Heart right ventricle (tissue), 16 donors: Measurements from ENCODE around the gene BMP5. TPM values are rescaled to one million over a fixed set of nuclear protein-coding genes. Genes with fewer than 3 reads are reported as not detected.
A peak's percentile ranks its signal among the peaks of the same experiment; 100 is the strongest.

Experiments used
- ATAC-seq, 8 donors: fragments of 200-7000 bp; cut with Tn5 transposase; one replicate each; pipeline ENCODE4 v1.9.1; 2020; ENCODE audit warnings: mild to moderate bottlenecking in 8 of 8, moderate library complexity in 8 of 8, moderate number of reproducible peaks in 1 of 8
- DNase-seq, 2 donors: peaks; one replicate each; pipeline ENCODE4 v3.0.0-alpha.2; 2020
- H3K27ac ChIP-seq, 10 donors: fragments of 200-600 bp; sonication (generic) in 2 of 10; one replicate each; pipeline versions ENCODE4 v1.5.0 to v1.8.0; 2020 to 2022; ENCODE audit warnings: mild to moderate bottlenecking in 3 of 10
- H3K27me3 ChIP-seq, 7 donors: fragments of 200-600 bp; one replicate each; pipeline ENCODE4 v1.8.0; 2021 to 2022; ENCODE audit warnings: mild to moderate bottlenecking in 2 of 7
- H3K36me3 ChIP-seq, 9 donors: fragments of 200-600 bp; sonication (generic) in 1 of 9; one replicate each; pipeline versions ENCODE4 v1.5.0 to v1.8.0; 2020 to 2022; ENCODE audit warnings: mild to moderate bottlenecking in 2 of 9
- H3K4me1 ChIP-seq, 9 donors: fragments of 200-600 bp; sonication (generic) in 1 of 9; one replicate each; pipeline versions ENCODE4 v1.5.0 to v1.8.0; 2020 to 2022; ENCODE audit warnings: mild to moderate bottlenecking in 4 of 9
- H3K4me3 ChIP-seq, 10 donors: fragments of 200-600 bp; sonication (generic) in 2 of 10; one replicate each; pipeline versions ENCODE4 v1.5.0 to v1.8.0; 2020 to 2022; ENCODE audit warnings: mild to moderate bottlenecking in 7 of 10, moderate library complexity in 2 of 10
- H3K9me3 ChIP-seq, 11 donors: fragments of 200-600 bp in 10 of 11; sonication (generic) in 2 of 11; one replicate each; pipeline versions ENCODE4 v1.5.0 to v1.8.0; 2013 to 2022; ENCODE audit warnings: mild to moderate bottlenecking in 2 of 11, control low read depth in 1 of 11, moderate library complexity in 1 of 11
- WGBS, 2 donors: extraction: QIAGEN DNeasy Blood & Tissue Kit; methylation state at CpG; one replicate each; pipeline ENCODE4 v1.1.7; 2013; ENCODE audit warnings: inconsistent platforms in 1 of 2; 5-methylcytosine and 5-hydroxymethylcytosine counted together
- intact Hi-C, 10 donors: fragments of 100-400 bp; cut with DNase I; formaldehyde crosslinking; loops; one replicate each; pipeline versions ENCODE4 v1.11.1 to v1.14.2; 2022
- polyA plus RNA-seq, 2 donors: library from polyadenylated mRNA; stranded (reverse); fragments of 200-250 nt; gene quantifications; one replicate each; pipeline ENCODE4 v1.2.3, GENCODE V29; 2013
- total RNA-seq, 10 donors: library from RNA; stranded (reverse); fragmentation: NEBNext Ultra II Directional in 3 of 10; extraction: Animal tissue kit (Norgen Biotek cat#: 25700) in 3 of 10; gene quantifications; one replicate each; pipeline versions ENCODE4 v1.2.1 to v1.2.4, GENCODE V29; 2021 to 2023
- TF ChIP-seq, protein P1 (sequence below), 9 donors: fragments of 200-600 bp; sonication (generic) in 2 of 9; IDR thresholded peaks; one replicate each; pipeline versions ENCODE4 v1.5.0 to v1.8.0; 2021 to 2022; ENCODE audit warnings: antibody characterized with exemption in 9 of 9, mild to moderate bottlenecking in 5 of 9, moderate library complexity in 1 of 9
- donor health status: Arrhythmogenic right ventricular cardiomyopathy.
- donor health status: ischemic (EF 13 %, LVEDD 7.1; RV severe dilation, severe dysfunction).
- donor health status: healthy with polysubstance abuse.
- donor health status: DM: no; HTN: yes; CAD: no.
- donor health status: DM: no; HTN: no; CAD: no.
- donor health status: ischemic (EF 25% LVEDD 6.9; RV normal size, moderate dysfunction).
- donor health status: ischemic (EF 25% LVEDD 5.7; RV mildly dilated, moderate dysfunction).
- donor health status: healthy.
- donor health status: DM: yes; HTN: yes; CAD: no.
- donor health status: Ischemic cardiomyopathy.
- donor health status: ischemic (EF 35%, LVEDD 5.7; RV mildly dilated, moderate dysfunction).
- donor health status: nonischemic (EF 11% LVEDD 7.7; RV severe dilation, severe dysfunction).
- donor health status: DM: yes; HTN: yes; CAD: no.
- donor health status: PGD.
- donor health status: ischemic (EF 29% LVEDD 5.4; RV normal size, mild dysfunction).
- donor health status: nonischemic (EF 23%, LVEDD 6.1; RV moderate dilation, normal function).

The BMP5 gene
- total and polyA plus RNA-seq, 12 donors, result 0.60 to 3.8 (median 1.8) TPM

DNA sequence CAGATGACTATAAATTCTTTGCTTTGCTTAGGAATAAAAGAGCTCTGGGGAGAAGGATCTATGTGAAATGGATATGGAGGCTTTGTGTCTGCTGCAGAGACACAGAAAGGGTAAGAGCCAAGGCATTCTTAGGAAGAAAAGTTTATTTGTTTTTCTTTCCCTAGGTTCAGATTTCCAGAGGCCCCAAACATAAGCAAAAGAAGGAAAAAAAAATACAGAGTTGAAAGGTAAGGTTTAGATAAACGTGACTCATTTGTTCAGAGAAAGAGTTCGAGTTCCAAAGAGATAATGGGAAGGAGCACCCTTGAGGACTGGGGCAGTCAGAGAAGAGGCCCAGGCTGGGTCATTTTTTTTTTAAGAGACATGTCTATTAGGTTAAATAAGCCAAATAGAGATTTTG is 27.4 kb upstream of the BMP5 start:
- no peak overlapping the region for H3K4me3 ChIP-seq
- intact Hi-C loops, result no loop called here
- no peak overlapping the region for H3K27ac ChIP-seq
- no peaks in the 10 kb centered on the region for H3K27me3 ChIP-seq
- TF ChIP-seq, protein P1, sequence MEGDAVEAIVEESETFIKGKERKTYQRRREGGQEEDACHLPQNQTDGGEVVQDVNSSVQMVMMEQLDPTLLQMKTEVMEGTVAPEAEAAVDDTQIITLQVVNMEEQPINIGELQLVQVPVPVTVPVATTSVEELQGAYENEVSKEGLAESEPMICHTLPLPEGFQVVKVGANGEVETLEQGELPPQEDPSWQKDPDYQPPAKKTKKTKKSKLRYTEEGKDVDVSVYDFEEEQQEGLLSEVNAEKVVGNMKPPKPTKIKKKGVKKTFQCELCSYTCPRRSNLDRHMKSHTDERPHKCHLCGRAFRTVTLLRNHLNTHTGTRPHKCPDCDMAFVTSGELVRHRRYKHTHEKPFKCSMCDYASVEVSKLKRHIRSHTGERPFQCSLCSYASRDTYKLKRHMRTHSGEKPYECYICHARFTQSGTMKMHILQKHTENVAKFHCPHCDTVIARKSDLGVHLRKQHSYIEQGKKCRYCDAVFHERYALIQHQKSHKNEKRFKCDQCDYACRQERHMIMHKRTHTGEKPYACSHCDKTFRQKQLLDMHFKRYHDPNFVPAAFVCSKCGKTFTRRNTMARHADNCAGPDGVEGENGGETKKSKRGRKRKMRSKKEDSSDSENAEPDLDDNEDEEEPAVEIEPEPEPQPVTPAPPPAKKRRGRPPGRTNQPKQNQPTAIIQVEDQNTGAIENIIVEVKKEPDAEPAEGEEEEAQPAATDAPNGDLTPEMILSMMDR (IDR thresholded peaks at IDR 0.05), result no peak
- H3K36me3 ChIP-seq, result no peaks in the 10 kb centered on the region
- DNase-seq (no peak), ATAC-seq (no peak)
- H3K4me1 ChIP-seq, result no peaks in the 10 kb centered on the region
- 37 to 49% methylated on average over 2 of the region's 2 CpGs for WGBS, 2 donors
- no peaks in the 10 kb centered on the region for H3K9me3 ChIP-seq

DNA sequence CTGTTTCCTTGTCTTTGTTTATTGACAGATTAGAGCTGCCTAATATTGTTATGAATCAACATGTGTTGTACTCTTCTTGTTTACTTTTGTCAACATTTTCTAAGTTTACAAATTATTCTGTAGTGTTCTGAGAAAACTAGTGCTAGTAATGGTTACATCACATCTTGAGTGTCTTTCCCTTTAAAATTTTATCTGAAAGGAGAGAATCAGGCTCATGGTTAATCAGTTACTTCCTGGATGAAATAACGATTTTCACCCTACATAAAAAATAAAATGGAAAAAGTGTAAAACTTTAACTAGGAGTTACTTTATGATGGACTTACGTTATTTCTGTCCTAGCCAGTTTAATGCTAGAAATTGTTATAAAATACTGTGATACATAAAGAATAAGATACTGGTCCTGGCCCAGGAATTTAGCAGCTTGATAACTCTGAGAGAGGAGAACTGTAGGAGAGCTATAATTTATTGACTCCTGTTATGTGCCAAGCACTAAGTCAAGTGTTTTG is 26.4 kb upstream of the BMP5 start:
- H3K4me3 ChIP-seq, result no peak overlapping the region
- H3K27me3 ChIP-seq, result no peaks in the 10 kb centered on the region
- no peak overlapping the region for H3K27ac ChIP-seq
- intact Hi-C loops, result no loop called here
- H3K9me3 ChIP-seq, result no peaks in the 10 kb centered on the region
- no peak for DNase-seq
- no peaks in the 10 kb centered on the region for H3K36me3 ChIP-seq
- no peaks in the 10 kb centered on the region for H3K4me1 ChIP-seq
- ATAC-seq, result no peak
- 52 to 71% methylated on average over 2 of the region's 2 CpGs for WGBS, 2 donors
- TF ChIP-seq, protein P1 (IDR thresholded peaks at IDR 0.05), result no peak

DNA sequence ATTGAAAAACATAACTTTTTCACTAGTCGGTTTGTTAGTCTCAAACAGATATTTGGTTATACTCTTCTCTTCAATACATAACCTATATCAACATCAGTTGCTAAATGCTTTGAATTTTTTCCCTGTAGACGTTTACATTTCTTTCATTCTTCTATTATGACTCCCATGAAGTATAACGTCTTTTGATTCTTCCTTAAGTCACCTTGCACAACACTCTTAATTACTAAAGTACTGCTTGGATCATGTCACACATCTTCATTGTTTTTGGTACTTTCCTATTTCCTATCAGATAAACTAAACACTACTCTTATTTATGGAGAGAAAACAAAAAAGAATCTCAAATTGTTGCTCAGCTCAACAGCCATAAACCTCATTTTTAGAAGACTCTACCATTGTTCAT is 23.0 kb upstream of the BMP5 start:
- intact Hi-C loops, result loop anchor here in 1 of 10 donors (10.0 kb wide), 1 partner anchor 614 kb away; no protein-coding TSS in a partner anchor
- no peaks in the 10 kb centered on the region for H3K4me1 ChIP-seq
- ATAC-seq (no peak), DNase-seq (no peak)
- H3K9me3 ChIP-seq, result no peaks in the 10 kb centered on the region
- 72 to 80% methylated on average over 3 of the region's 3 CpGs for WGBS, 2 donors
- no peaks in the 10 kb centered on the region for H3K36me3 ChIP-seq
- no peak overlapping the region for H3K4me3 ChIP-seq
- no peaks in the 10 kb centered on the region for H3K27me3 ChIP-seq
- TF ChIP-seq, protein P1 (IDR thresholded peaks at IDR 0.05), result no peak
- no peak overlapping the region for H3K27ac ChIP-seq

DNA sequence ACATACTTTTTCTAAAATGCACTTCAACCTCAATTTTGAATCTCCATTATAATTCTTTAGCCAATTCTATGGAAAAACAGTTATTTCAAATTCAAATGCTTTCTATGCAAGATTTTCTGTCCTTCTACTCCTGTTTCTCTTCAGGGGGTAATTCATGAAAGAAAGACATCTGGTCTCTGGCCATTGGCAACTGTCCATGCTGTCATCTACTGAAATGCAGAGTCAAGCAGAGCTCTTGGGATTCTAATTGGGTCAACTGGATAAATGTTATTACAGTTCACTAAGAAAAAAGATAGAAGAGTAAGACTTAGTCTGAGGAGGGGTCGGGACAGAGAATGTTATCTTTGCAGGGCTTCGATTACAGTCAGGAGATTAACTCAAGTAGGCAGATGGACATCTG is 22.0 kb upstream of the BMP5 start:
- H3K27me3 ChIP-seq, result no peaks in the 10 kb centered on the region
- TF ChIP-seq, protein P1 (IDR thresholded peaks at IDR 0.05), result no peak
- no peaks in the 10 kb centered on the region for H3K9me3 ChIP-seq
- no peak overlapping the region for H3K27ac ChIP-seq
- DNase-seq (peak in 1 of 2 donors; percentile 29), ATAC-seq (no peak)
- 16 to 23% methylated on average over 2 of the region's 2 CpGs for WGBS, 2 donors
- no peak overlapping the region for H3K4me3 ChIP-seq
- no peaks in the 10 kb centered on the region for H3K4me1 ChIP-seq
- intact Hi-C loops, result loop anchor here in 1 of 10 donors (10.0 kb wide), 1 partner anchor 613 kb away; no protein-coding TSS in a partner anchor
- H3K36me3 ChIP-seq, result no peaks in the 10 kb centered on the region
